GM12878 (cell line): ENCODE results near the gene PELI2.

Experiments used
- CBFB ChIP-seq: IDR thresholded peaks from 2 replicates; pipeline ENCODE4 v1.6.1; 2016; ENCODE audit warnings: antibody characterized with exemption, low read depth
- CEBPZ ChIP-seq: fragments of 150-350 bp; IDR thresholded peaks from 2 replicates; pipeline ENCODE4 v1.6.1; 2016; ENCODE audit warnings: low read depth, low read length
- CTCF ChIP-seq, 3 experiments: IDR thresholded peaks in 2 of 3; conservative IDR thresholded peaks in 1 of 3; 2 replicates each; pipeline ENCODE4 v1.5.1; 2011; ENCODE audit warnings: low read depth in 3 of 3, low read length in 3 of 3, mild to moderate bottlenecking in 3 of 3, control low read depth in 2 of 3, moderate library complexity in 2 of 3, inconsistent platforms in 1 of 3, mixed read lengths in 1 of 3; ENCODE audit not compliant: control insufficient read depth in 2 of 3, insufficient read depth in 1 of 3; ENCODE audit errors: extremely low read depth in 1 of 3
- DPF2 ChIP-seq: fragments of 450-650 bp; IDR thresholded peaks from 2 replicates; pipeline ENCODE4 v1.6.1; 2017; ENCODE audit warnings: mild to moderate bottlenecking
- EGR1 ChIP-seq, 2 experiments: IDR thresholded peaks; 1 replicate in 1 of 2; 2 replicates in 1 of 2; pipeline ENCODE4 v1.6.1; 2011 to 2012; ENCODE audit warnings: low read depth in 2 of 2, low read length in 2 of 2, borderline replicate concordance in 1 of 2, mild to moderate bottlenecking in 1 of 2, moderate library complexity in 1 of 2
- ESRRA ChIP-seq: IDR thresholded peaks from 2 replicates; pipeline ENCODE4 v1.6.1; 2012; ENCODE audit warnings: mild to moderate bottlenecking, low read length, improper control_type of control experiment
- EZH2 ChIP-seq: IDR thresholded peaks from 2 replicates; pipeline ENCODE4 v1.6.1; 2012; ENCODE audit warnings: low read depth, mild to moderate bottlenecking, control low read depth, inconsistent platforms, low read length, borderline replicate concordance; ENCODE audit not compliant: control insufficient read depth
- POLR2A ChIP-seq: IDR thresholded peaks from 2 replicates; pipeline ENCODE4 v1.6.1; 2011; ENCODE audit warnings: low read depth, mild to moderate bottlenecking, low read length
- POLR2AphosphoS5 ChIP-seq: IDR thresholded peaks from 2 replicates; pipeline ENCODE4 v1.6.1; 2011; ENCODE audit warnings: mild to moderate bottlenecking, low read length, inconsistent platforms
- RAD21 ChIP-seq: IDR thresholded peaks from 2 replicates; pipeline ENCODE4 v1.6.1; 2011; ENCODE audit warnings: mild to moderate bottlenecking, low read depth, low read length, moderate library complexity; ENCODE audit not compliant: insufficient read depth
- RAD51 ChIP-seq: fragments of 450-650 bp; IDR thresholded peaks from 2 replicates; pipeline ENCODE4 v1.6.1; 2016; ENCODE audit warnings: moderate library complexity, mild to moderate bottlenecking, inconsistent platforms
- YY1 ChIP-seq: IDR thresholded peaks from 2 replicates; pipeline ENCODE4 v1.6.1; 2011; ENCODE audit warnings: low read depth, mild to moderate bottlenecking, low read length

- TF ChIP-seq EGR1 (IDR thresholded peaks at IDR 0.05; ENCODE audit: borderline replicate concordance in 1 of 2, low read depth in 2 of 2, low read length in 2 of 2) (no peak), CEBPZ (no peak), CTCF (IDR thresholded peaks at IDR 0.05 in 2 of 3, conservative IDR thresholded peaks at IDR 0.05 in 1 of 3; ENCODE audit: control insufficient read depth in 2 of 3, extremely low read depth in 1 of 3, insufficient read depth in 1 of 3, low read depth in 3 of 3, low read length in 3 of 3) (no peak), CBFB (no peak), RAD21 (no peak), ESRRA (no peak), RAD51 (no peak), DPF2 (no peak), EZH2 (no peak), YY1 (no peak), POLR2AphosphoS5 (no peak), POLR2A (no peak)
Observed at GRCh38 chr14:56129933-56130332, 11.7 kb downstream of the PELI2 start.
